SK-MEL-5 (cell line): ENCODE measurements around the gene NEK1. TPM values are rescaled to one million over a fixed set of nuclear protein-coding genes. Genes with fewer than 3 reads are reported as not detected.

ENCODE experiments used
- DNase-seq: peaks from one replicate; pipeline ENCODE4 v3.0.0-alpha.2; 2016; ENCODE audit warnings: low read depth, low spot score
- in situ Hi-C: cut with HindIII; loops from 2 replicates; pipeline ENCODE4 v1.10.0; 2016; ENCODE audit warnings: low sequenced_read_pairs, high pct_unique_total_duplicates, low pct_unique_long_range_greater_than_20kb
- total RNA-seq: library from RNA; depleted of rRNA; stranded (reverse); fragments of >200 nt; shearing (Covaris generic); gene quantifications from 2 replicates; pipeline ENCODE4 v1.2.3, GENCODE V29; 2014; rRNA removed

NEK1 gene
- total RNA-seq, 1 experiment from 2014 or later: 7.6 TPM

DNA sequence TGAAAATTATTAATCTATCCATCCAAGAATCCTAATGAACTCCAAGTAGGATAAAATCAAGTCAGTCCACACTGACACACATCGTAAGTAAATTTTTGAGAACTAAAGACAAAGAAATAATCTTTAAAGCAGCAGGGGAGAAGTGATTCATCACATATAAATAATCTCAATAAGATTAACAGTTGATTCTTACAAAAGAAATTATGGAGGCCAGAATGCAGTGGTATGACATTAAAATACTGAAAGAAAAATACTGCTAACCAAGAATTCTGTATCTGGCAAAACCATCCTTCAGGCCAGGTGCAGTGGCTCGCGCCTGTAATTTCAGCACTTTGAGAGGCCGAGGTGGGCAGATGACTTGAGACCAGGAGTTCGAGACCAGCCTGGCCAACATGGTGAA, 245.6 kb downstream of the NEK1 start:
- in situ Hi-C loops: no loop called here
- DNase-seq: no peak

DNA sequence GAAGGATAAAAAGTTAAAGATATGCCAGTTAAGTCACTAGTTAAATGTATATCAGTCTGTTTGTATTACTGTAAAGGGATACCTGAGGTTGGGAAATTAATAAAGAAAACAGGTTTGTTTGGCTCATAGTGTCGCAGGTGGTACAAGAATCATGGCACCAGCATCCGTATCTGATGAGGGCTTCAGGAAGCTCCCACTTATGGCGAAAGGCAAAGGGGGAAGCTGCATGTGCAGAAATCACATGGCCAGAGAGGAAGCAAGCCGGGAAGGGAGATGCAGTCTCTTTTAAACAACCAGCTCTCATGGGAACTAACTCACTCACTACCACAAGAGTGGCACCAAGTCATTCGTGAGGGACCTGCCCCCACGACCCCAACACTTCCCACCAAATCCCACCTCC, 249.8 kb downstream of the NEK1 start:
- no peak for DNase-seq
- in situ Hi-C loops: no loop called here

DNA sequence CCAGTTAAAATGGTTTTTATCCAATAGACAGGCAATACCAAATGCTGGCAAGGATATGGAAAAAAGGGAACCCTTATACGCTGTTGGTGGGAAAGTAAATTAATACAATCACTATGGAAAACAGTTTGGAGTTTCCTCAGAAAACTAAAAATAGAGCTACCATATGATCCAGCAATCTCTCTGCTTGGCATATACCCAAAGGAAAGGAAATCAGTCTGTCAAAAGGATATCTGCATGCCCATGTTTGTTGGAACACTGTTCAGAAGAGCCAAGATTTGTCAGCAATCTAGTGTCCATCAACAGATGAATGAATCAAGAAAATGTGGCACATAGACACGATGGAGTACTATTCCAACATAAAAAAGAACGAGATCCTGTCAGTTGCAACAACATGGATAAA, 250.6 kb downstream of the NEK1 start:
- in situ Hi-C loops: no loop called here
- DNase-seq: no peak

DNA sequence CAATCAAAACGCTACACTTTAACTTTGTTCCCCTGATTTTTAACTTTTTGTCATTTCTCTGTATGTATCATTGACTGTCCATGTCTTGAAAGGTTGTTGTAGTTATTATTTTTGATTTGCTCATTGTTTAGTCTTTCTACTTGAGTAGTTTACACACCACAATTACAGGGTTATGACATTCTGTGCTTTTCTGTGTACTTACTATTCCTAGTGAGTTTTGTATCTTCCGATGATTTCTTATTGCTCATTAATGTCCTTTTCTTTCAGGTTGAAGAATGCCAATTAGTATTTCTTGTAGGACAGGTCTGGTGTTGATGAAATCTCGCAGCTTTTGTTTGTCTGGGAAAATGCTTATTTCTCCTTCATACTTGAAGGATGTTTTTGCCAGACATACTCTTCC, 252.4 kb downstream of the NEK1 start:
- DNase-seq: no peak
- in situ Hi-C loops: no loop called here

DNA sequence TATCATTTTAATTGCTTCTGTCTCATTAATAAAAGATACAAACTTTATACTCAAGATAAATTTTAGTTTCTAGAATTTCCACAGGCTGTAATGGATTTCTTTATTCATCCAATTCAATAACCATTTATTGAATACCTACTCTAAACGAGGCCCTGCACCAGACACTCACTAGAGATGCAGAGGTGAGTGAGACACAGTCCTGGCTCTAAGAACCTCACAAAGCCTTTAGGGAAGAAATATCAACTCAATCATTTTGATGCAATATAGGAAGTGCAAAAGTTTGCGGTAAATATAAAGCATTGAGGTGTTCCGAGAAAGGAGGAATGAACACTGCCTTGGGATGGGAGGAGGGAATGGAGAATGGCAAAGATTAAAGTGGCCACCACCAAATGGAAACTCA, 260.0 kb downstream of the NEK1 start:
- no peak for DNase-seq
- in situ Hi-C loops: no loop called here

DNA sequence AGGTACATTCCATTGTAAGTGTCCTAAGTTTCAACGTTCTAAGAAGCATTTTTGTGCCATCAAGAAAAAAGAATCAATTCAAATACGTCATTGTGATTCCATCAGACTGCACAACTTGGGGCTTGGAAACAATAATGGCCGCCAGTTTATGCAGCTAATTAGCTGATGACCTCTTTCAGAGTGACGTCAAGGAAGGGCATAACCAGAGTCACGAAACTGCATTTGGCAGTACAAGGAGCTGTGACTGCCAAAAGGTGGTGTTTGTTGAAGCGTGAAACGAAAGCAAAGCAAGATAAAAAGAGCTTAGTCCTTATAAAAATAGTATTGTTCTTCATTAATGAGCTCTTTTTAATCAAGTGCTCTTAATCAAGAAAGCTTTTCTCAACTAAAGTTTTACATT, 260.5 kb downstream of the NEK1 start:
- DNase-seq: no peak
- in situ Hi-C loops: no loop called here

DNA sequence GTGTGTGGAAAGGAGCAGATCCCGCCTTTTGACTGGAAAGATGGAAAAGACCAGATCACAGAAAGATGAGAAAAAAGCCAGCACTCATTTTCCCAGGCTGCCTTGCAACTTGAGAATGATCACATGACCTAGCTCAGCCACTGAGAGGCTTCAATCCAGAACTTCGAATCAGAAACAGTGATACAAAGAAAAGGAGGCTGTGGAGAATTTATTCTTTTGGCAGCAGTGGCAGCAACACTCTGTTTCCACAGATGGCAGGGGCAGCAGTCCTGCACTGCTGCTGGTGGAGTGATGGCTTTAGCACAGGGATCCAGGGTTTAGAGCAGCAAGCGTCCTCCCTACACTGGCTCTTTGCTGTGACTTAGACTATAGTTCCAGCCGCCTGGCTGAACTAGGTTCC, 263.8 kb downstream of the NEK1 start:
- in situ Hi-C loops: no loop called here
- no peak for DNase-seq

DNA sequence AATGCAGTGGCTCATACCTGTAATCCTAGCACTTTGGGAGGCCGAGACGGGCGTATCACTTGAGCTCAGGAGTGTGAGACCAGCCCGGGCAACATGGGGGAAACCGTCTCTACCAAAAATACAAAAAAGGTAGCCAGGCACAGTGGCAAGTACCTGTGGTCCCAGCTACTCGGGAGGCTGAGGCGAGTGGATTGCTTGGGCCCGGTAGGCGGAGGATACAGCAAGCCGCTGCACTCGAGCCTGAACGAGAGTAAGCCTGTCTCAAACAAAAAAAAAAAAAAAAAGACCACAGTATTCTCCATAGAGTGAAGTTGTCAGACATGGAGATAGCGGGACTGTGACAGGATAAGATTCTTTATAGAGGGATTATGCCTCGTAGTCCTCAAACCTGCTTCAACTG, 265.5 kb downstream of the NEK1 start:
- no peak for DNase-seq
- in situ Hi-C loops: no loop called here

DNA sequence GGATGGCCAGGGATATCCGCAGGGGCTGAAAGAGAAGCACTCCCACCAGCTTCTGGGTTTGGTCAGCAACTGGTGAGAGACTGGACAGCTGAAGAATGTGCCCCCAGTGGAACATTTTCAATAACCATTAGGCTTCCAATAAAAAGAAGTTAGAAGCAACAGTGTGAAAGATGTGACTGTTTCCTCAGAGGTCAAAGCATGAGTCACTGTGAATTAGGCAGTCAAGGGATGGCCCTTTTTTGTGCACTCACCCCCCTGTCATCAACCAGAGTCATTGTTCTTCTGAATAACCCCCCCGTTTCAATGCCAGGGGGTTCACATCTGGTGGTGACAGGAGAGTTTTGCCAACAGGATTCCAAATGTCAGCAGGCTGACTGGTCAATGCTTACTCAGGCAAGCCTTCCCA, 267.1 kb downstream of the NEK1 start:
- DNase-seq: peak; percentile 90
- in situ Hi-C loops: no loop called here

Other genes starting within 250 kb of the NEK1 start
- 53.8 and 54.5 TPM in 2 replicates for gene CLCN3, start 8.0 kb upstream of the NEK1 start, total RNA-seq
- gene HPF1, start 145.4 kb upstream of the NEK1 start, total RNA-seq: 30.6 and 31.7 TPM in 2 replicates